ENCODE measurements around the gene IFNL2.
A peak's percentile ranks its signal among the peaks of the same experiment; 100 is the strongest.

The IFNL2 gene

GRCh38 chr19:39317476-39317875, 49.3 kb downstream of the IFNL2 start:
- Histone ChIP-seq H2AFZ (ENCODE audit: low read depth) (no peak overlapping the region), H4K20me1 (ENCODE audit: insufficient read depth) (no peaks in the 10 kb centered on the region), H3K27me3 (ENCODE audit: insufficient read depth, low read depth) (no peaks in the 10 kb centered on the region), H3K4me3 (IDR thresholded peaks at IDR 0.05; ENCODE audit: insufficient read depth, low read depth, low read length) (no peak overlapping the region), H3K79me2 (ENCODE audit: insufficient read depth, low read depth) (peaks cover 17% of the 10 kb centered on the region), H3K36me3 (ENCODE audit: insufficient read depth) (peaks cover 6% of the 10 kb centered on the region; the same call in 1 of the 2 replicates), H3K4me1 (ENCODE audit: low read depth, poor library complexity, severe bottlenecking) (peaks cover 19% of the 10 kb centered on the region), H3K4me2 (no peak overlapping the region), H3K9ac (no peak overlapping the region), H3K27ac (no peak overlapping the region)
- no peak for TF ChIP-seq CTCF (conservative IDR thresholded peaks at IDR 0.05; ENCODE audit: low read depth, low read length)

- Histone ChIP-seq H3K4me2 (no peak overlapping the region), H3K79me2 (ENCODE audit: insufficient read depth, low read depth) (peaks cover 17% of the 10 kb centered on the region), H2AFZ (ENCODE audit: low read depth) (no peak overlapping the region), H3K27ac (no peak overlapping the region), H3K27me3 (ENCODE audit: insufficient read depth, low read depth) (no peaks in the 10 kb centered on the region), H3K36me3 (ENCODE audit: insufficient read depth) (peaks cover 6% of the 10 kb centered on the region; the same call in 1 of the 2 replicates), H3K4me3 (IDR thresholded peaks at IDR 0.05; ENCODE audit: insufficient read depth, low read depth, low read length) (no peak overlapping the region), H3K9ac (no peak overlapping the region), H4K20me1 (ENCODE audit: insufficient read depth) (no peaks in the 10 kb centered on the region), H3K4me1 (ENCODE audit: low read depth, poor library complexity, severe bottlenecking) (peaks cover 19% of the 10 kb centered on the region)
- no peak for TF ChIP-seq CTCF (conservative IDR thresholded peaks at IDR 0.05; ENCODE audit: low read depth, low read length)
These were observed 49.9 kb downstream of the IFNL2 start for GRCh38 chr19:39318071-39318470.

GRCh38 chr19:39318690-39319089, 50.5 kb downstream of the IFNL2 start:
- no peak overlapping the region; the same call in 1 of the 2 replicates for H3K9ac ChIP-seq
- no peak overlapping the region for H2AFZ ChIP-seq (ENCODE audit: low read depth)
- peaks cover 17% of the 10 kb centered on the region for H3K79me2 ChIP-seq (ENCODE audit: insufficient read depth, low read depth)
- no peak for TF ChIP-seq CTCF (conservative IDR thresholded peaks at IDR 0.05; ENCODE audit: low read depth, low read length)
- peak overlapping the region; percentile 88 for H3K4me2 ChIP-seq
- H3K36me3 ChIP-seq (ENCODE audit: insufficient read depth): peaks cover 6% of the 10 kb centered on the region; the same call in 1 of the 2 replicates
- H3K27me3 ChIP-seq (ENCODE audit: insufficient read depth, low read depth): no peaks in the 10 kb centered on the region
- H3K27ac ChIP-seq: no peak overlapping the region
- H3K4me3 ChIP-seq (IDR thresholded peaks at IDR 0.05; ENCODE audit: insufficient read depth, low read depth, low read length): no peak overlapping the region
- H3K4me1 ChIP-seq (ENCODE audit: low read depth, poor library complexity, severe bottlenecking): peaks cover 19% of the 10 kb centered on the region
- H4K20me1 ChIP-seq (ENCODE audit: insufficient read depth): no peaks in the 10 kb centered on the region

- no peak overlapping the region for H3K4me3 ChIP-seq (IDR thresholded peaks at IDR 0.05; ENCODE audit: insufficient read depth, low read depth, low read length)
- no peaks in the 10 kb centered on the region for H3K27me3 ChIP-seq (ENCODE audit: insufficient read depth, low read depth)
- no peak overlapping the region for H3K27ac ChIP-seq
- H3K36me3 ChIP-seq (ENCODE audit: insufficient read depth): peaks cover 1% of the 10 kb centered on the region; the same call in 1 of the 2 replicates
- TF ChIP-seq CTCF (conservative IDR thresholded peaks at IDR 0.05; ENCODE audit: low read depth, low read length): no peak
- no peaks in the 10 kb centered on the region for H4K20me1 ChIP-seq (ENCODE audit: insufficient read depth)
- peak overlapping the region; percentile 78; the same call in 1 of the 2 replicates for H3K9ac ChIP-seq
- H3K4me1 ChIP-seq (ENCODE audit: low read depth, poor library complexity, severe bottlenecking): peaks cover 19% of the 10 kb centered on the region
- H3K4me2 ChIP-seq: peak overlapping the region; percentile 88
- peaks cover 17% of the 10 kb centered on the region for H3K79me2 ChIP-seq (ENCODE audit: insufficient read depth, low read depth)
- peak overlapping the region; percentile 81; the same call in 1 of the 2 replicates for H2AFZ ChIP-seq (ENCODE audit: low read depth)
These were observed 51.1 kb downstream of the IFNL2 start for GRCh38 chr19:39319098-39319891.
